RWPE2 (cell line): ENCODE data around the gene FAM168A.
"Not testable (repeated sequence)": the region's sequence is repeated elsewhere in the genome, so short reads cannot be mapped to it uniquely, and the experiment has no call there.

Experiments
- ATAC-seq: fragments of 200-7000 bp; cut with Tn5 transposase; 3 replicates; pipeline ENCODE4 v1.9.1; 2021; ENCODE audit warnings: low read depth
- DNase-seq: peaks from one replicate; pipeline ENCODE4 v3.0.0-alpha.2; 2020; ENCODE audit warnings: low spot score
- H3K27ac ChIP-seq: fragments of 450-650 bp; 2 replicates; pipeline ENCODE4 v1.5.1; 2017; ENCODE audit warnings: mild to moderate bottlenecking; ENCODE audit not compliant: poor library complexity, severe bottlenecking
- H3K27me3 ChIP-seq: fragments of 250-450 bp; sonication (Bioruptor Pico); 2 replicates; pipeline ENCODE4 v1.5.1; 2021; ENCODE audit warnings: mild to moderate bottlenecking, moderate library complexity; ENCODE audit not compliant: insufficient read depth, poor library complexity, severe bottlenecking
- H3K36me3 ChIP-seq: fragments of 250-450 bp; sonication (Bioruptor Pico); 2 replicates; pipeline ENCODE4 v1.5.1; 2020; ENCODE audit warnings: low read depth, mild to moderate bottlenecking, moderate library complexity
- H3K4me1 ChIP-seq: fragments of 250-450 bp; sonication (Bioruptor Pico); 2 replicates; pipeline ENCODE4 v1.5.1; 2021; ENCODE audit warnings: mild to moderate bottlenecking, moderate library complexity; ENCODE audit not compliant: insufficient read depth, poor library complexity, severe bottlenecking
- H3K4me3 ChIP-seq: fragments of 250-450 bp; sonication (Bioruptor Pico); 2 replicates; pipeline ENCODE4 v1.5.1; 2021; ENCODE audit warnings: mild to moderate bottlenecking, moderate library complexity; ENCODE audit not compliant: severe bottlenecking
- H3K9me3 ChIP-seq: fragments of 250-450 bp; sonication (Bioruptor Pico); 2 replicates; pipeline ENCODE4 v1.5.1; 2021; ENCODE audit warnings: mild to moderate bottlenecking, moderate library complexity; ENCODE audit not compliant: severe bottlenecking
- CTCF ChIP-seq: fragments of 450-650 bp; IDR thresholded peaks from one replicate; pipeline ENCODE4 v1.5.1; 2017; ENCODE audit warnings: mild to moderate bottlenecking, moderate library complexity; ENCODE audit not compliant: poor library complexity, severe bottlenecking

FAM168A gene

GRCh38 chr11:73579641-73580434, 18.1 kb downstream of the FAM168A start:
- no peak for TF ChIP-seq CTCF
- H3K27ac ChIP-seq: no peak overlapping the region
- no peaks in the 10 kb centered on the region for H3K27me3 ChIP-seq
- no peaks in the 10 kb centered on the region for H3K9me3 ChIP-seq
- ATAC-seq: no peak
- no peaks in the 10 kb centered on the region for H3K4me1 ChIP-seq
- H3K4me3 ChIP-seq: no peak overlapping the region
- DNase-seq: no peak
- no peaks in the 10 kb centered on the region for H3K36me3 ChIP-seq

- no peaks in the 10 kb centered on the region for H3K27me3 ChIP-seq
- no peaks in the 10 kb centered on the region for H3K9me3 ChIP-seq
- DNase-seq (no peak), ATAC-seq (no peak)
- no peak for TF ChIP-seq CTCF
- H3K36me3 ChIP-seq: no peaks in the 10 kb centered on the region
- H3K4me3 ChIP-seq: no peak overlapping the region
- H3K27ac ChIP-seq: no peak overlapping the region
- no peaks in the 10 kb centered on the region for H3K4me1 ChIP-seq
These were observed 19.2 kb downstream of the FAM168A start for GRCh38 chr11:73578592-73579185.

- ATAC-seq: no peak
- Histone ChIP-seq H3K36me3 (no peaks in the 10 kb centered on the region), H3K4me1 (no peaks in the 10 kb centered on the region), H3K9me3 (no peaks in the 10 kb centered on the region), H3K27ac (no peak overlapping the region), H3K27me3 (no peaks in the 10 kb centered on the region), H3K4me3 (no peak overlapping the region)
- DNase-seq: no peak
- TF ChIP-seq CTCF: no peak
These were observed 20.4 kb downstream of the FAM168A start for GRCh38 chr11:73577496-73577917.

- Histone ChIP-seq H3K4me3 (no peak overlapping the region), H3K27ac (no peak overlapping the region), H3K9me3 (no peaks in the 10 kb centered on the region), H3K27me3 (no peaks in the 10 kb centered on the region), H3K4me1 (no peaks in the 10 kb centered on the region), H3K36me3 (no peaks in the 10 kb centered on the region)
- TF ChIP-seq CTCF: no peak
- ATAC-seq: no peak
- no peak for DNase-seq
These were observed 21.7 kb downstream of the FAM168A start for GRCh38 chr11:73576185-73576614.

GRCh38 chr11:73571982-73572381, 25.9 kb downstream of the FAM168A start:
- ATAC-seq, H3K36me3 ChIP-seq, H3K27me3 ChIP-seq: not testable (repeated sequence)

More at GRCh38 chr11:73571982-73572381, 25.9 kb downstream of the FAM168A start:
- not testable (repeated sequence) for H3K27ac ChIP-seq, H3K9me3 ChIP-seq, DNase-seq, H3K4me3 ChIP-seq
- H3K4me1 ChIP-seq: peaks cover 13% of the 10 kb centered on the region
